SK-N-SH (cell line): ENCODE results near the gene UPB1. TPM values are rescaled to one million over a fixed set of nuclear protein-coding genes. Genes with fewer than 3 reads are reported as not detected.

Source experiments
- CTCF ChIA-PET: fragments of 300-600, 350-600 bp; formaldehyde crosslinking; extraction: SDS; loops from one replicate; lab custom pipeline; 2021; lab: Yijun Ruan, JAX
- POLR2A ChIA-PET: fragments of 350-600 bp; sonication (Branson Sonifier 250); formaldehyde crosslinking; extraction: SDS; loops from one replicate; lab custom pipeline; 2020; ENCODE audit warnings: antibody characterized with exemption, inconsistent platforms; lab: Yijun Ruan, JAX
- DNase-seq: peaks from one replicate; pipeline ENCODE4 v3.0.0; 2012
- H2AFZ ChIP-seq: fragments of 200-600 bp; sonication (generic); 2 replicates; pipeline ENCODE4 v1.8.1; 2016; ENCODE audit warnings: antibody characterized with exemption, mild to moderate bottlenecking, low read depth
- H3F3A ChIP-seq: fragments of 200-600 bp; sonication (generic); replicated peaks from 2 replicates; pipeline ENCODE3; 2016; ENCODE audit warnings: antibody characterized with exemption, mild to moderate bottlenecking; ENCODE audit not compliant: insufficient read depth
- H3K27ac ChIP-seq, 2 experiments: fragments of 200-500 bp in 1 of 2; fragments of 200-600 bp in 1 of 2; sonication (Bioruptor generic) in 1 of 2; sonication (generic), shearing (Covaris generic) in 1 of 2; 2 replicates each; pipeline versions ENCODE4 v1.5.1 to v1.6.1; 2014 to 2016; ENCODE audit warnings: low read depth in 2 of 2, inconsistent platforms in 1 of 2, low read length in 1 of 2, mild to moderate bottlenecking in 1 of 2, mixed read lengths in 1 of 2
- H3K27me3 ChIP-seq: fragments of 200-600 bp; sonication (generic), shearing (Covaris generic); 2 replicates; pipeline ENCODE4 v1.6.1; 2016; ENCODE audit warnings: mixed run types; ENCODE audit not compliant: insufficient read depth
- H3K36me3 ChIP-seq, 2 experiments: fragments of 200-500 bp in 1 of 2; fragments of 200-600 bp in 1 of 2; sonication (Bioruptor generic) in 1 of 2; sonication (generic) in 1 of 2; replicated peaks in 1 of 2; 2 replicates each; pipeline versions ENCODE3 to v1.5.1; 2014 to 2016; ENCODE audit warnings: low read length in 1 of 2, mild to moderate bottlenecking in 1 of 2; ENCODE audit not compliant: insufficient read depth in 2 of 2, control insufficient read depth in 1 of 2
- H3K4me1 ChIP-seq, 2 experiments: fragments of 200-500 bp in 1 of 2; fragments of 200-600 bp in 1 of 2; sonication (Bioruptor generic) in 1 of 2; sonication (generic), shearing (Covaris generic) in 1 of 2; 2 replicates each; pipeline versions ENCODE4 v1.5.1 to v1.6.1; 2014 to 2016; ENCODE audit warnings: low read depth in 1 of 2, low read length in 1 of 2, mixed run types in 1 of 2; ENCODE audit not compliant: insufficient read depth in 2 of 2, control insufficient read depth in 1 of 2
- H3K4me2 ChIP-seq: fragments of 200-600 bp; sonication (generic), shearing (Covaris generic); 2 replicates; pipeline ENCODE4 v1.6.1; 2017; ENCODE audit warnings: mixed run types
- H3K4me3 ChIP-seq, 2 experiments: fragments of 200-500 bp in 1 of 2; fragments of 200-600 bp in 1 of 2; sonication (Bioruptor generic) in 1 of 2; sonication (generic), shearing (Covaris generic) in 1 of 2; 2 replicates each; pipeline versions ENCODE4 v1.5.1 to v1.8.1; 2014 to 2016; ENCODE audit warnings: low read depth in 2 of 2, inconsistent platforms in 1 of 2, low read length in 1 of 2, mild to moderate bottlenecking in 1 of 2, mixed read lengths in 1 of 2, moderate library complexity in 1 of 2
- H3K79me2 ChIP-seq: fragments of 200-600 bp; sonication (generic); 2 replicates; pipeline ENCODE4 v1.8.1; 2017; ENCODE audit warnings: mild to moderate bottlenecking; ENCODE audit not compliant: insufficient read depth
- H3K9ac ChIP-seq: fragments of 200-600 bp; sonication (generic); 2 replicates; pipeline ENCODE4 v1.6.1; 2017; ENCODE audit warnings: mixed run types
- H3K9me2 ChIP-seq: fragments of 200-600 bp; sonication (generic); 2 replicates; pipeline ENCODE4 v1.6.1; 2017; ENCODE audit warnings: mixed run types
- H3K9me3 ChIP-seq: fragments of 200-600 bp; sonication (generic); 2 replicates; pipeline ENCODE4 v1.6.1; 2017; ENCODE audit warnings: mixed run types, mild to moderate bottlenecking, moderate library complexity
- H4K20me1 ChIP-seq: fragments of 200-600 bp; sonication (generic); 2 replicates; pipeline ENCODE4 v1.6.1; 2017; ENCODE audit warnings: mild to moderate bottlenecking, mixed run types; ENCODE audit not compliant: insufficient read depth
- FOXJ3 ChIP-seq: sonication (generic); formaldehyde crosslinking; IDR thresholded peaks from 2 replicates; pipeline ENCODE4 v1.5.1; 2020; ENCODE audit warnings: mild to moderate bottlenecking, missing genetic modification reagents
- FOXM1 ChIP-seq: IDR thresholded peaks from 2 replicates; pipeline ENCODE4 v1.4.0; 2012; ENCODE audit warnings: low read depth, mild to moderate bottlenecking
- JUND ChIP-seq: IDR thresholded peaks from 2 replicates; pipeline ENCODE4 v1.4.0; 2012
- MEF2A ChIP-seq: IDR thresholded peaks from 2 replicates; pipeline ENCODE4 v1.4.0; 2012; ENCODE audit warnings: low read depth, borderline replicate concordance
- MXI1 ChIP-seq: IDR thresholded peaks from 2 replicates; pipeline ENCODE4 v1.6.1; 2012; ENCODE audit warnings: mild to moderate bottlenecking, low read depth, low read length, improper control_type of control experiment
- POLR2AphosphoS5 ChIP-seq: IDR thresholded peaks from 2 replicates; pipeline ENCODE4 v1.6.1; 2012; ENCODE audit warnings: low read depth, low read length
- RCOR1 ChIP-seq: fragments of 150-350 bp; IDR thresholded peaks from 2 replicates; pipeline ENCODE4 v1.6.1; 2017; ENCODE audit warnings: antibody characterized with exemption, low read length
- SIN3A ChIP-seq: IDR thresholded peaks from 2 replicates; pipeline ENCODE4 v1.6.1; 2012; ENCODE audit warnings: low read depth, mild to moderate bottlenecking, low read length, moderate library complexity, borderline replicate concordance
- TAF1 ChIP-seq: IDR thresholded peaks from 2 replicates; pipeline ENCODE4 v1.6.1; 2012; ENCODE audit warnings: low read depth, mild to moderate bottlenecking, low read length, moderate library complexity, borderline replicate concordance
- USF1 ChIP-seq: IDR thresholded peaks from 2 replicates; pipeline ENCODE4 v1.4.0; 2012; ENCODE audit warnings: low read depth, borderline replicate concordance
- WGBS: methylation state at CpG from one replicate; pipeline ENCODE4 v1.1.6; 2017; ENCODE audit warnings: low lambda C conversion rate; 5-methylcytosine and 5-hydroxymethylcytosine counted together
- polyA plus RNA-seq, 3 experiments: library from polyadenylated mRNA; depleted of rRNA; stranded (reverse); fragments of >200 nt; gene quantifications; 2 replicates each; pipeline ENCODE4 v1.2.3, GENCODE V29; 2012

UPB1 gene
- polyA plus RNA-seq, 1 of the 3 experiments (the other 2 are of a cell fraction) = 0.30 TPM

GRCh38 chr22:24553597-24554312 is 58.6 kb downstream of the UPB1 start:
- Histone ChIP-seq H3K9me3 (no peaks in the 10 kb centered on the region), H3K9ac (peak overlapping the region; percentile 86), H3F3A (no peaks in the 10 kb centered on the region), H3K4me2 (peak overlapping the region; percentile 96), H3K4me3 (peak overlapping the region; percentile 87 to 97), H3K36me3 (peaks cover 15 to 23% of the 10 kb centered on the region in 2 experiments), H3K4me1 (peaks cover 16 to 23% of the 10 kb centered on the region in 2 experiments; a peak in 3 of 4 replicates), H3K9me2 (no peaks in the 10 kb centered on the region), H2AFZ (no peak overlapping the region), H3K27me3 (no peaks in the 10 kb centered on the region), H3K27ac (peak overlapping the region in 1 of 2 experiments; percentile 72; a peak in 2 of 4 replicates), H3K79me2 (peaks cover 87% of the 10 kb centered on the region), H4K20me1 (peaks cover 11% of the 10 kb centered on the region)
- CTCF ChIA-PET = interaction anchor here (1.2 kb wide), 1 partner anchor 32 kb away, joined by 3 read pairs; no protein-coding TSS in a partner anchor
- TF ChIP-seq RCOR1 (no peak), MXI1 (peak; percentile 25; the same call in 1 of the 2 replicates), USF1 (no peak), MEF2A (no peak), FOXJ3 (no peak), JUND (no peak)
- POLR2A ChIA-PET = no interaction called here
- DNase-seq = no peak
- WGBS = 88% methylated on average over 7 of the region's 12 CpGs

- Histone ChIP-seq H3K4me3 (peak within 1 kb of the TSS; percentile 97 to 99), H3K9ac (peak within 1 kb of the TSS; percentile 97), H4K20me1 (peaks cover 19% of the 10 kb centered on the region), H3K79me2 (peaks cover 90% of the 10 kb centered on the region), H3K9me2 (no peaks in the 10 kb centered on the region), H2AFZ (peak within 1 kb of the TSS; percentile 91), H3K36me3 (peaks cover 17 to 30% of the 10 kb centered on the region in 2 experiments), H3K9me3 (no peaks in the 10 kb centered on the region), H3K27me3 (no peaks in the 10 kb centered on the region), H3K4me1 (peaks cover 16 to 23% of the 10 kb centered on the region in 2 experiments; a peak in 3 of 4 replicates), H3F3A (no peaks in the 10 kb centered on the region), H3K4me2 (peak within 1 kb of the TSS; percentile 96), H3K27ac (peak within 1 kb of the TSS; percentile 97 to 98)
- TF ChIP-seq SIN3A (no peak), POLR2AphosphoS5 (peak; percentile 47; the same call in 1 of the 2 replicates), TAF1 (peak; percentile 22; the same call in 1 of the 2 replicates), FOXJ3 (no peak), FOXM1 (no peak)
- WGBS = 2% methylated on average over 34 of the region's 64 CpGs
- CTCF ChIA-PET = no interaction called here
- POLR2A ChIA-PET = interaction anchor here (0.6 to 1.8 kb wide), 5 partner anchors 10 to 661 kb away, joined by 3 to 6 read pairs (median 3); partner anchors contain the start of gene MIF
- DNase-seq = no peak
Measured at GRCh38 chr22:24554313-24555164, 59.4 kb downstream of the UPB1 start, which contains the start of gene GUCD1. GUCD1 (minus strand) TSS chr22:24555138; CDS start chr22:24554991, 147 bp downstream.
